T-helper 1 cell treated with Interleukin-12 subunit alpha and Interleukin-12 subunit beta and Interleukin-4 antibody, amounts not matched to agents 30 ng/mL and 1 ng/mL, for 36 hours (primary cell): ENCODE data around the gene NR2F2. TPM values are rescaled to one million over a fixed set of nuclear protein-coding genes. Genes with fewer than 3 reads are reported as not detected.
"Not testable (repeated sequence)": the region's sequence is repeated elsewhere in the genome, so short reads cannot be mapped to it uniquely, and the experiment has no call there.

Experiments
- intact Hi-C: fragments of 100-400 bp; cut with micrococcal nuclease; formaldehyde crosslinking; loops from one replicate; pipeline ENCODE4 v1.15.1; 2024
- total RNA-seq: library from RNA; stranded (reverse); gene quantifications from 2 replicates; pipeline ENCODE4 v1.2.3, GENCODE V29; 2022

NR2F2 gene
- total RNA-seq, 1 donor from 2014 or later = not detected

DNA sequence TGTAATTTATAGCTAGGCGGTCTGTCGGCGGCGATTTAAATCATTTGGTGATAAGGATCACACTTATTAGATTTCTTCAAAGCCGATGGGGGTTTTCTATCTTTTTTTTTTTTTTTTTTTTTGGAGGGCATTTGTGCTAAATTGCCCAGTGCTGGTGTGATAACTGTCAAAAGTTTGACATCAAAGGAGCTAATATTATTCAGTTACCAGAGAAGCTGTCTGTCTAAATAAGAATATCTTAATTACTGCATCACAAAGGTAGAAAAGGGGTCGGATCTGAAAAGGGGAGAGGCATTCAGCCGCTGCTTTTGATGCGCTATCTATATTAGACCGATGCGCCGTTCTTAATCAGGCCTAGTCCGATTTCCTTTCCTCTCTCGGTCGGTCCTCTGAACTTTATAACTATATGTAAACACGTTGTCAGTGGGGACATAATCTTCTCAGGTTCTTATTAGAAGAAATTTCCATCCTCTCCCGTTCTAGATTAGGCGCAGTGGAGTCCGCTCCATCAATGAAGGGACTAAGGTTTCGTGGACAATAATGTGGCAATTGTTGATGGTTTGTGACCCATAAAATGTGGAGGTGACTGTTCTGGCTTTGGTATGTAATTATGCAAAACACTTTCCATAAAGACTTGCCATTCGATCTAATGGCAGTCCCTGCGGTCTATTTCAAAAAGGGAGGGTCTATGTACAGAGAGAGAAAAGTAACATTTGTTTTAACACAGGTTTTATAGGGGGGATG lies 31.7 kb downstream of the NR2F2 start:
- intact Hi-C loops = no loop called here

DNA sequence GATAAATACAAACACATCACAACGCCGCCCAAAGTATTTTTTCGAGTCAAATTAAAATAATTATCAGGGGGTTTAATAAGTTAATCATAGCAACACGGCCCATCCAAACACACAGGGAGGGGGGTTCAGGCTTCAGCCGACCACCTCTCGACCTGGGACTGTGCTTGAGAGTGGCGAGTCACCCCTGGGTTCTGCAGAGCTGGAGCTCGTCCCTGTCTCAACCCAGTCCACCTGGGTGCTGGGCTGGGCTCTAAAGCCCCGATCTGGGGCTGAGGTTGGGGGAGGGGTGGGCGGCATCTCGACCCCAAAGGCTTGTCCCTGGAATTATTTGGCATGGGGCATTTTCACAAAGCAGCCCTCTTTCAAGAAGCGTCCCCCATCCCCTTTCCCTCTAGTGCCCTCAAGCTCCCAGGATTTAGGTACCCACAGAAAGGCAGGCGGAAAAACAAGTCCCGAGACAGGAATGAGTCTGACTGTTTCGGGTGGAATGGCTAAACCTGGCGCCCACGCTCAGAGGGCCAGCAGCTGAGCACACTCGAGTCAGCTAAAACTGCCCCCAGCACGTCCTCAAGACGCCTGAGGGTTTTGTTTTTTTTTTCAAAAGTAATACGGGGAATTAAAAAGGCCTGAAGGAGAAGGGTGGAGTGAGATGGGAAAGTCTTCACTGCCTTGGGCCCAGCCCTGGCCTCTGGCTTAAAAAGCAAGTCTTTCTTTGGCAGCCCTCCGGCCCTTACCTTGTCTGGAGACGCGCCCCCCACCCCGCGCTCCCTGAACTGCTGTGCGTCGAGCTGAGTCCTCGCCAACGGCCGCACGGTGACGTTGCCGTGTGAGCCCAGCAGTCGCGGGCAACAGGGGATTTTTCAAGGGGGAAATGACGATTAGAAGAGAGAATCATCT lies 32.5 kb downstream of the NR2F2 start:
- intact Hi-C loops = no loop called here

DNA sequence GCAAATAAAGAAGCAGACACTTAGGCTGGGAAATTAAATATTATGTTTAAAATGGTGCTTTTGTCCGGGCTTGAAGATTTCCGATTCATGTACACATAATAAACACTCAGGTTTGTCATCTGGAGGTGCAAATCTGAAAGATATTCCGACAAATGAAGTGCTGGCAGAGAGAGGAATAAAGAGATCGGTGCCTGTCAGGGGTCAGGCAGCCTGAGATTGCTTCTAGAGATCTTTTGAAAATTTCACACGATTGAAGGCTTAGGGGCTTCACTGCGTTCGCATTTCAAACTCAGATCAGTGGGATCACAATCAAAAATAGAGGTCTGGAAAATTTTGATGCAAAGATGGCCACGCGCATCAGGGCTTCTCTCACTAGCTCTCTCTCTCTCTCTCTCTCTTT lies 33.2 kb downstream of the NR2F2 start:
- intact Hi-C loops = no loop called here

DNA sequence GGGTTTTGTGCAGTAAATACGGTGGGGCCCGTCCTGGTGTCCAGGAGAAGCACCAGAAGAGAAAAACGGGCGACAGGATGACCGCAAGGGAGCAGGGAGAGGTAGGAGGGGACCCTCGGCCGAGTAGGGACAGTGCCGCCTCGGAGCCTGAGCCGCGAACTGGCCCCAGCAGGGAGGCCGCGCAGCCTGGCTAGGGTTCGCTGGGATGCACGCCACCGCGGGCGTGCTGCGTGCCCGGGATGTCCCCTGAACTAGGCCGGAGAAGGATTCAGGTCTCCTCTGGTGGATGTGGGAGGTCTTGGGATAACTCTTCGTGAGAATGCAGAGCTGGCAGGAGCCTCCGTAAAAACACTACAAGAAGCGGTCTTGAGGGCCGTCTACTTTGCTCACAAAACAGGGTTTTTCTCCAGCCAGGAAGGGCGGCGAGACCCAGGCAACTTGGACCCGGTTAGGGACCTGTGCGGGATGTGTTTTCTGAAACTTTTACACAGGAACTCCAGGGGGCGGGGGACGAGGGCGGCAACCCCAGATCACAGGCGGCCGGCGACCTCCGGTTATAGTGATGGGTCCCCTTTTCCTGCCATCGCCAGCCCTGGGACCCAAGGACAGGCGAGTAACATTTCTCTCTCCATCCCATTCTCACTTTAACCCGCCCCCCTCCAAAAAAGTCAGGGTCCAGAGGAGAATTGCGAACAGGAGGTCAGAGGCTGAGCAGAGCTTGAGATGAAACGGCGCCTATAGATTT lies 35.5 kb downstream of the NR2F2 start:
- intact Hi-C loops = loop anchor here (2.0 kb wide), 1 partner anchor 45 kb away; no protein-coding TSS in a partner anchor

DNA sequence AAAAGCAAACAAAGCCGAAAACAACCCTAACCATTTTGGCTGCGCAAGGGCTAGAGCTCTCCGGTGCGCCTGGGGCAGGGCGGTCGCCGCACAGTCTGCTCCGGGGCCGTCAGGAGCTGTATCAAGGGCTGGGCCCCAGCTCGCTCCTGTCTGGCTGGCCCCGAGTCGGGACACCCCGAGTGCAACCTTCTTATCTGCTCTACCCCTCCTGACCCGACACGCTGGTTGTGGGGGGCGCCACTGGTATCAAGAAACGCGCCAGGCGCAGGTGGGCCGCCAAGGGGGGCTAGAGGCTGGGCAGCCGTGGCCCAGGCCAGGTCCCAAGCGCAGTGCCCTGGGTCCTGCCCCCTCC lies 36.0 kb downstream of the NR2F2 start:
- intact Hi-C loops = loop anchor here (2.0 kb wide), 1 partner anchor 44 kb away; no protein-coding TSS in a partner anchor

DNA sequence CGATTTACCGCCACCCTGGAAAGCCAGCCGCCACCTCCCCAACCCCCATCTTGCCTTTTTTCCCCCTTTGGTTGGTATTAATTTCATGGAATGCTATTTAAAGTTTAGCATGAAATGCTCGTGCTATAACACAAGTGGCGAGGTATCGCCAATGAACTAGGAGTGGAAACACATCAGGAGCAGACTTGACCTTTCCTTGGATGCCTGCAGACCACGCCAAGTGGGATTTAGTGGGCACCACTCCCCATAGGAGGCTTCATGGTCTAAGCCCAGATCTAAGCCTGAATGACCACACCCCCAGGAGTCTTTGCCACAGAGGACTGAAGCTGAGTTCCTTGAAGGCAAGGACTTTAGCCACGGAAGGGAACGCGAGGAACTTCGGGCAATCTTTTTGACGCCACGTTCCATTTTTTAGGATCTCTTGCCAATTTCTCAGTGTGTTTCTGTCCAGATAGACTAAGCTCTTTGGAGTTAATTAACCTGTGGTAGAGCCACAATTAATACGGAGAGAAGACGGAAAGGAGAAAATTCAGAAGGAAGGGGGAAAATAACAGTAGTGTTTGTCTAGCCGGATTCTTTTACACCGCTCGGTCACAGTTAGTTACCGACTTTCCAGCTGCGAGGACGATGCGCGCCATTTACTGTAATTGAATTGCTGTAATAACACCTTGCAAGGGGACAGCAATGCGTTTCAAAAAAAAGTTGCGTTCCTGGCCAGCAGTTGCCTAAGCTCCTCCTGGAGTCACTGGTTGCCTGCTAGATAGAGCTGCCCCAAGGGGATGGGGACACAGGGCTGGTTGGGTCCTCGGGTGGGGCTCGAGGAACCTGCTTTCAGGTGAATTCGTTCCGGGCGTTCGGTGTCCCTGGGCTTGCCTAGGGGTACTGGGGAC lies 37.1 kb downstream of the NR2F2 start:
- intact Hi-C loops = loop anchor here (2.0 kb wide), 1 partner anchor 43 kb away; no protein-coding TSS in a partner anchor

DNA sequence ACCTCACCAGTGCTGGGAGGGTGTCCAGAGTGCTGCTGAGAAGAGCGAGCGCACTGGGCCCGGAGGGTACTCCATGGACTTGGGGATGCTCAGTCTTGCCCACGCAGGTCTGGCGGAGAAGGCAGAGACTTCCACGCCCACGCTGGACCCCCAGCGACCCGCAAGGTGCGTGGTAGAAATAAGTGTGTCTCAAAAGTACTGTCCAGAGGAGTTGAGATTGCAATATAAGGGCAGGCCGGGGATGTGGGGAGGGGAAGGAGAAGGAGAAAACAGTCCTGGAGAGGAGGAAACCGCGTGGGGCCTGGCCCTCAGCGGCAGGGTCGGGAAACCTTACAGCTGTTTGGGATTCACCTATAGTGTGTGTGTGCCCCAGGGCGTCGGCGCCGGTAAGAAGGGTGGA lies 38.9 kb downstream of the NR2F2 start:
- intact Hi-C loops = no loop called here

DNA sequence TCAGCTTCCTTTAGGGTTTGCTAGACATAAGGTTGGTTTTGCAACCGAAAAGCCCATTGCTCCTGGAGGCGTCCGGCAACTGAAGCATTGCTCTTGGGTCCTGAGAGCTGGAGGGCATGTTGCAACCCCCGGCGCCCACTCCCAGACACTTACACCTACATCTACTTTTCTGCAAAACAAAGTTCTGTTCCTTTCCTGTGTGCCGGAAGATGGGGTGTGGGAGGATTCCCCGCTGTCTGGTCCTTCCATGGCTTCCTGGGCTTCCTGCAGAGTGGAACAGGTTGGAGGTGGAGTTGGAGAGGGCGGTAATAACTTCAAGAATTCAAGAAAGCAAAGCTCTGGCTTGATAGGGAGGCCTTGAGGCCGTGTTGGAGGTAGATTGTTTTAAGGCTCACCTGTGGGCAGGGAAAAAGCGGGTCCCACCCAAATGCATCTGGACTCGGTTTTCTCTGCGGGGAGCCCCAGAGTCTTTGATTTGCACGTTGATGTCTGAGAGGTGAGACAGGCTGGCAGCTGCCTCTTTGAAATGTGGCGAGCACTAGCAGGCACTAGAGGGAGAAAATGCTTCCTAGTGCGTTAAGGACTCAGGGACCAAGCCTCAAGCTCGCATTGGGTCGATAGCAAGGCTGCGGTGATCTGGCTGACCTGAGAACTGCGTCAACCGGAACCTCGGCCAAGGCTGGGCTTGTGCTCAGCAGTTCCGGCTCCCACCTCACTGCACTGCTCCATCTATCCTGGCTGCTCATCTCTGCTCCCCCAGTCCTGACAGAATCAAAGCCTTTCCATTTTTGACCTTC lies 39.5 kb downstream of the NR2F2 start:
- intact Hi-C loops = no loop called here

DNA sequence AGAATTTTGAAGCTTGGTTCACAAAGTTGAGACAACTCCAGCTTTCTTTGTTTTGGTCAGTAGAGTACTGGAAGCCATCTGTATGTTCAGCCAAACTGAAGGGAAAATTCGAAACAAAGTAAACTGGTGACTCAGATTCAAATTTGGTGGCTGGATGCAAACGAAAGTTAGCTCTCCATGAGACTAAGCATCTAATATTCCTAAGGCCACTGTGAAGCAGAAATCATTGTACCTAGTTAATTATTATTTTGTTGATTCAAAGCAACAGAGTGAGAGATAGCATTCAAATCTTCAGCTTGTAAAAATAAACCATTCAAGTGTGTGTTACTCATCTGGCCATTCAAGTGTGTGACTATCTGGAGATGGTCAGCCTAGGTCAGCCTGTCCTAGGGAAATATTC lies 42.1 kb downstream of the NR2F2 start:
- intact Hi-C loops = no loop called here

DNA sequence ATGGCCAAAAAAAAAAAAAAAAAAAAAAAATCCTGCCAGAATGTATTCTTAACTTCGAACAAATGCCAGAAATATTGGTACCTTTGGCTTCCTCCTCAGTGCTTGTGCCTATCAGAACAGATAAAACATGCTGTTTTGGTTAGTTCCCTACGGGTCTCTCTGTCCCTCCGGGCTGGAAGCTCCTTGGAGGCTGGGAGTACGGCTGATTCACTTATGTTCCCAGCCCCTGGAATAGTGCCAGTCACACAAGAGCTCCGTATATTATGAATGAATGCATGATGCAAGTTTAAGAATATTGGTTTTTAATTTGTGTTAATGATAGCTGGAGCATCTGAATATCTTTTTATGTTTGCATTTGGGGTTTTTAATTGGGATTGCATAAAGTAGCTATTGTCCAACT lies 44.0 kb downstream of the NR2F2 start:
- intact Hi-C loops = no loop called here

DNA sequence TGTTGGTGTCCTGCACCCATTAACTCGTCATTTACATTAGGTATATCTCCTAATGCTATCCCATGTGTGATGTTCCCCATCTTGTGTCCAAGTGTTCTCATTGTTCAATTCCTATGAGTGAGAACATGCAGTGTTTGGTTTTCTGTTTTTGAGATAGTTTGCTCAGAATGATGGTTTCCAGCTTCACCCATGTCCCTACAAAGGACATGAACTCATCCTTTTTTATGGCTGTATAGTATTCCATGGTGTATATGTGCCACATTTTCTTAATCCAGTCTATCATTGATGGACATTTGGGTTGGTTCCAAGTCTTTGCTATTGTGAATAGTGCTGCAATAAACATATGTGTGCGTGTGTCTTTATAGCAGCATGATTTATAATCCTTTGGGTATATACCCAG lies 49.1 kb downstream of the NR2F2 start:
- intact Hi-C loops = not testable (repeated sequence)

DNA sequence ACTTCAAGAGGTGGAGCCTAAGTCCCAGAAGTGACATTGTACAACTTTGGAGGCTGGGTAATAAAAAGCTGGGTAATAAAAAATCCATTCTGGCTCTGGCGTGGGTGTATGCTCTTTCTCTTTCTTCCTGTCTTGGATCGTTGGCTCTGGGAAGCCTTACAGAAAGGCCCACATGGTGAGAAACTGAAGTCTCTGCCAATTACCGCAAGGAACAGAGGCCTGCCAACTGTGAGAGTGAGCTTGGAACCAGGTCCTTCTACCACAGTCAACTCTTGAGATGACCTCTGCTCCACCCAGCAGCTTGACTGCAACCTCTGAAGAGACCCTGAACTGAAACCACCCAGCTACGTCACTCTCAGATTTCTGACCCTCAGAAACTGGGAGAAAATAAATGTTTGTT lies 51.0 kb downstream of the NR2F2 start:
- intact Hi-C loops = no loop called here

DNA sequence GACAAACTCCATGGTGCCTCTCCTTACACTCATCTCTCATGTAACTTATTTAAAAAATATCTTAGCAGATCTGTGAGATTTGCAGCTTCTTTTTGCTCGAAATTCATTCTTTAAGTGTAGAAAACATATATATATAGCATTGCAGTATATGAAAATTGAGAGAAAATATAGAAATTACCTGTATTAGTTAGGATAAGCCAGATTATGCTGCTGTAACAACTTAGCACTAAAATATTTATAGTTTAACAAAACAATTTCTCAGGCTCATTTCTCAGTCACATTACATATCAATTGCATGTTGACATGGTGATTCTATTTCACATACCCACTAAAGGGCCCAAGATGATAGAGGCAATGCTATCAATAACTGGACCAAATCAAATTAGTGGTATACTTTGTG lies 54.7 kb downstream of the NR2F2 start:
- intact Hi-C loops = no loop called here

DNA sequence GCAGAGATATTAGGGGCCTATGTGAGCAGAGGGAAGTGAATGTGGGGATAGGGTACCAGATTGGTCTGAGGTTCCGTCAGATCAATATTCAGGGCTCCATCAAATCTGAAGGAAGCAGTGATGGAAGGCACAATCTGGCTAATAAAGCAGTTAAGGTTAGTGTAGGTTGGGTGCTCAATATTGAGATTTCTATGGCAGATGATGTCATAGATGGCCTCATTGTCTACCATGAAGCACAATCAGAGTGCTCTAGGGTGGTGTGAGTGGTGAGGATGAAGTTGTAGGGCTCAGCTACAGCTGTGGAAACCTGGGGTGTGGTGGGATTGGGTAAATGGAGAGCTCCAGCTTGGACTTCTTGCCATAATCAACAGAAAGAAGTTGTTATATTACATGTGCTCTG lies 58.2 kb downstream of the NR2F2 start:
- intact Hi-C loops = no loop called here
